ENCODE data around the gene HSD11B1.

GRCh38 chr1:209674957-209675564 is 29.6 kb upstream of the HSD11B1 start, which contains the start of gene G0S2:
- TF ChIP-seq, protein P1, sequence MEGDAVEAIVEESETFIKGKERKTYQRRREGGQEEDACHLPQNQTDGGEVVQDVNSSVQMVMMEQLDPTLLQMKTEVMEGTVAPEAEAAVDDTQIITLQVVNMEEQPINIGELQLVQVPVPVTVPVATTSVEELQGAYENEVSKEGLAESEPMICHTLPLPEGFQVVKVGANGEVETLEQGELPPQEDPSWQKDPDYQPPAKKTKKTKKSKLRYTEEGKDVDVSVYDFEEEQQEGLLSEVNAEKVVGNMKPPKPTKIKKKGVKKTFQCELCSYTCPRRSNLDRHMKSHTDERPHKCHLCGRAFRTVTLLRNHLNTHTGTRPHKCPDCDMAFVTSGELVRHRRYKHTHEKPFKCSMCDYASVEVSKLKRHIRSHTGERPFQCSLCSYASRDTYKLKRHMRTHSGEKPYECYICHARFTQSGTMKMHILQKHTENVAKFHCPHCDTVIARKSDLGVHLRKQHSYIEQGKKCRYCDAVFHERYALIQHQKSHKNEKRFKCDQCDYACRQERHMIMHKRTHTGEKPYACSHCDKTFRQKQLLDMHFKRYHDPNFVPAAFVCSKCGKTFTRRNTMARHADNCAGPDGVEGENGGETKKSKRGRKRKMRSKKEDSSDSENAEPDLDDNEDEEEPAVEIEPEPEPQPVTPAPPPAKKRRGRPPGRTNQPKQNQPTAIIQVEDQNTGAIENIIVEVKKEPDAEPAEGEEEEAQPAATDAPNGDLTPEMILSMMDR (IDR thresholded peaks at IDR 0.05): no peak
- TF ChIP-seq POLR2AphosphoS5 (IDR thresholded peaks at IDR 0.05): peak; percentile 23 to 69 (median 52)

All from sigmoid colon (tissue), 4 donors.